Measurements from ENCODE around the gene CRYZL1.

The CRYZL1 gene

DNA sequence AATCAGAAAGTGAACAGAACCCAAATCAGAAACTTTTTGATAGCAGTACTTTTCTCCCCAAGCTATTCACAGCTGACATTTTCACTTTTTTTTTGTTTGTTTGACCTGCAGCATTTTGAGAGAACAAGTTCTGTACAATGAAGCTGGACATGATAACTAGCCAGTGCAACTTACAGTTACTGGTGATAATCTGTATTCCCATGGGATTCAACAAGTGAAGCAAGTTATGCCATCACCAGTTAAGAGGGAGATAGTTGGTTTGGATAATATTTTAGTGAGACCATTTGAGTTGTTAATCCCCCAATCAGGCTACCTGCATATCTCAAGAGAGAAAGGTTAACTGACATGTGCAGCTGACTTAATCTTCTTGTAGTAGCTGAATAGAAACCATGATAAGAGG, 80.6 kb downstream of the CRYZL1 start:
- no peak for DNase-seq (ENCODE audit: low spot score)

DNA sequence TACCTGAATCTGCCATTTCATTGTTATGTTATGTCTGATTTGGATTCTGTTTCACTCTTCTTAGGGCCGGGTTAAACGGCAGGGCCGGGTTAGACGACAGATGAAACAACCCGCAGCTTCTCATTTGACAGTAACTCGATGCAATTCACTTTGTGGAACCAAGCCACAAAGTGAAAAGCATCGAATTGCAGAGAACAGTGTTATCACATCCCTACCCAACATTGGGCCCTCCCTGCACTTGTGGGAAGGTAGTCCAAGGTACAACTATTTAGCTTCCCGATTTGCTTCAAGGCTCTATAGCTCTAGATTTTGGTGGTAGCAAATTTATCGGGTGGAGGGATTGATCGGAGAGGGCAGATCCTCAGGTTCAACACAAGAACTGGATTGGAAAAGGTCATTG, 81.7 kb downstream of the CRYZL1 start:
- DNase-seq (ENCODE audit: low spot score) = no peak

DNA sequence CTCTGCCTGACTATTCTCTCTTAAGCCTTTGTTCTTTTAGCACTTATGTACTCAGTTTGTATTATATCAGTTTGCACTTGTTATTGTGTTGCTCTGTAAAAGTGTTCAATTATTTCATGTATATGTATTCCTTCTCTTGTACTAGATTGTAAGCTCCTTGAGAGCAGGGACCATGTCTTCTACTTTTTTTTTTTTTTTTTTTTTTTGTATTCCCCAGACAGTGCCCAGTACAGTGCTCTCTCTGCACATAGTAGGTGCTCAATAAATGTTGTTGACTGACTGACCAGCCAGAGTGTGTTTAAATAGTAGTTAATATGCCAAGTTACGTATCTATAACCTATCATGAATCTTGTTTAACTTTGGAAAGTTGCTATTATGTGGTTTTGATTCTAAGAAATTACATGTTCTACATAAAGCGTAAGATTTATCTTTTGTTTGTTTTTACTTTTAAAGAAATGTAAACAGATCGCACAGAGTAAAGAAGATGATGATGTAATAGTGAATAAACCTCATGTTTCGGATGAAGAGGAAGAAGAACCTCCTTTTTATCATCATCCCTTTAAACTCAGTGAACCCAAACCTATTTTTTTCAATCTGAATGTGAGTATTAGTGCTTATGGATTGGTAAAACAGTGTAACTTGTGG, 82.6 kb downstream of the CRYZL1 start:
- no peak for DNase-seq (ENCODE audit: low spot score)

DNA sequence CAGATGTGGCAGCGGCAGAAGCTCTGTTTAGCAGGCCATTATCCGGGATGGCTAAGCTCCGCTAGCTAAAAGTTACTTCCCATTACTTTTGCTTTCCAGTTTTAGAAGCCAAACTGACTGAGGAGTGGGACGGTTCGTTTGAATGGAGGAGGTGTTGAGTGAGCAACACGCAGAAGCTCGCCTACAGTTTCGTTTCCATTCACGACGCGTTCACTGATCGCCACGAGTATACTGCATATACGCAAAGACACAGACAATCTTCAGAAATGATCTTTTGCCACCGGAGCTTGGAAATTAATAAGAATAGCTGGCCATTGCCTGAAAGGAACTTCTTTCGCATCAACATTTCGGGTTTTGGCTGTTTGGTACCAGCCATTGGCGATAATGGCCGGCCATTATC, 84.1 kb downstream of the CRYZL1 start:
- no peak for DNase-seq (ENCODE audit: low spot score)

DNA sequence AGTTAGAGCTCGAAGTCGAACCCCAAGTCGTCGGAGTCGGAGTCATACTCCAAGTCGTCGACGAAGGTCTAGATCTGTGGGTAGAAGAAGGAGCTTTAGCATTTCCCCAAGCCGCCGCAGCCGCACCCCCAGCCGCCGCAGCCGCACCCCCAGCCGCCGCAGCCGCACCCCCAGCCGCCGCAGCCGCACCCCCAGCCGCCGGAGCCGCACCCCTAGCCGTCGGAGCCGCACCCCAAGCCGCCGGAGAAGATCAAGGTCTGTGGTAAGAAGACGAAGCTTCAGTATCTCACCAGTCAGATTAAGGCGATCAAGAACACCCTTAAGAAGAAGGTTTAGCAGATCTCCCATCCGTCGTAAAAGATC, 86.6 kb downstream of the CRYZL1 start:
- DNase-seq (ENCODE audit: low spot score) = no peak

DNA sequence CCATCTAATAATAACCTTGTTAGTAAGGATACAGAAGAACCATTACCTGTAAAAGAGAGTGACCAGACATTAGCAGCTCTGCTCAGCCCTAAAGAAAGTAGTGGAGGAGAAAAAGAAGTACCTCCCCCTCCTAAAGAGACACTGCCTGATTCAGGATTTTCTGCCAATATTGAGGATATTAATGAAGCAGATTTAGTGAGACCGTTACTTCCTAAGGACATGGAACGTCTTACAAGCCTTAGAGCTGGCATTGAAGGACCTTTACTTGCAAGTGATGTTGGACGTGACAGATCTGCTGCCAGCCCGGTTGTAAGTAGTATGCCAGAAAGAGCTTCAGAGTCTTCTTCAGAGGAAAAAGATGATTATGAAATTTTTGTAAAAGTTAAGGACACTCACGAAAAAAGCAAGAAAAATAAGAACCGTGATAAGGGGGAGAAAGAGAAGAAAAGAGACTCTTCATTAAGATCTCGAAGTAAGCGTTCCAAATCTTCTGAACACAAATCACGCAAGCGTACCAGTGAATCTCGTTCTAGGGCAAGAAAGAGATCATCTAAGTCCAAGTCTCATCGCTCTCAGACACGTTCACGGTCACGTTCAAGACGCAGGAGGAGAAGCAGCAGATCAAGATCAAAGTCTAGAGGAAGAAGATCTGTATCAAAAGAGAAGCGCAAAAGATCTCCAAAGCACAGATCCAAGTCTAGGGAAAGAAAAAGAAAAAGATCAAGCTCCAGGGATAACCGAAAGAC, 87.1 kb downstream of the CRYZL1 start:
- no peak for DNase-seq (ENCODE audit: low spot score)

DNA sequence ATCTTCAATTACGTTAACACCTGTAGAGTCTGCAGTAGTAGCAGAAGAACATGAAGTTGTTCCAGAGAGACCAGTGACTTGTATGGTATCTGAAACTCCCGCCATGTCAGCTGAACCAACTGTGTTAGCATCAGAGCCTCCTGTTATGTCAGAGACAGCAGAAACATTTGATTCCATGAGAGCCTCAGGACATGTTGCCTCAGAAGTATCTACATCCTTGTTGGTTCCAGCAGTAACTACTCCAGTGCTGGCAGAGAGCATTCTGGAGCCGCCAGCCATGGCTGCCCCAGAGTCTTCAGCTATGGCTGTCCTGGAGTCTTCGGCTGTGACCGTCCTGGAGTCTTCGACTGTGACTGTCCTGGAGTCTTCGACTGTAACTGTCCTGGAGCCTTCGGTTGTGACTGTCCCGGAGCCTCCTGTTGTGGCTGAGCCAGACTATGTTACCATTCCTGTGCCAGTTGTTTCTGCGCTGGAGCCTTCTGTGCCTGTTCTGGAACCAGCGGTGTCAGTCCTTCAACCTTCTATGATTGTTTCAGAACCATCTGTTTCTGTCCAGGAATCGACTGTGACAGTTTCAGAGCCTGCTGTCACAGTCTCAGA, 88.4 kb downstream of the CRYZL1 start:
- no peak for DNase-seq (ENCODE audit: low spot score)

DNA sequence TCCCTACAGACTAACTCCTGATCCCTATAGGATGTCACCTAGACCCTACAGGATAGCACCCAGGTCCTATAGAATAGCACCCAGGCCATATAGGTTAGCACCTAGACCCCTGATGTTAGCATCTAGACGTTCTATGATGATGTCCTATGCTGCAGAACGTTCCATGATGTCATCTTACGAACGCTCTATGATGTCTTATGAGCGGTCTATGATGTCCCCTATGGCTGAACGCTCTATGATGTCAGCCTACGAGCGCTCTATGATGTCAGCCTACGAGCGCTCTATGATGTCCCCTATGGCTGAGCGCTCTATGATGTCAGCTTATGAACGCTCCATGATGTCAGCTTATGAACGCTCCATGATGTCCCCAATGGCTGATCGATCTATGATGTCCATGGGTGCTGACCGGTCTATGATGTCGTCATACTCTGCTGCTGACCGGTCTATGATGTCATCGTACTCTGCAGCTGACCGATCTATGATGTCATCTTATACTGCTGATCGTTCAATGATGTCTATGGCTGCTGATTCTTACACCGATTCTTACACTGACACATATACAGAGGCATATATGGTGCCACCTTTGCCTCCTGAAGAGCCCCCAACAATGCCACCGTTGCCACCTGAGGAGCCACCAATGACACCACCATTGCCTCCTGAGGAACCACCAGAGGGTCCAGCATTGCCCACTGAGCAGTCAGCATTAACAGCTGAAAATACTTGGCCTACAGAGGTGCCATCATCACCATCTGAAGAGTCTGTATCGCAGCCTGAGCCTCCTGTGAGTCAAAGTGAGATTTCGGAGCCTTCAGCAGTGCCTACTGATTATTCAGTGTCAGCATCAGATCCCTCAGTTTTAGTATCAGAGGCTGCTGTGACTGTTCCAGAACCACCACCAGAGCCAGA, 89.2 kb downstream of the CRYZL1 start:
- no peak for DNase-seq (ENCODE audit: low spot score)

DNA sequence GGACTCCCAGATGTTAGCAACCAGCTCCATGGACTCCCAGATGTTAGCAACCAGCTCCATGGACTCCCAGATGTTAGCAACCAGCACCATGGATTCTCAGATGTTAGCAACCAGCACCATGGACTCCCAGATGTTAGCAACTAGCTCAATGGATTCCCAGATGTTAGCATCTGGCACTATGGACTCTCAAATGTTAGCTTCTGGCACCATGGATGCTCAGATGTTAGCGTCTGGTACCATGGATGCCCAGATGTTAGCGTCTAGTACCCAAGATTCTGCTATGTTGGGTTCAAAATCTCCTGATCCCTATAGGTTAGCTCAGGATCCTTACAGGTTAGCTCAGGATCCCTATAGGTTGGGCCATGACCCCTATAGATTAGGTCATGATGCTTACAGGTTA, 89.9 kb downstream of the CRYZL1 start:
- DNase-seq (ENCODE audit: low spot score) = no peak

DNA sequence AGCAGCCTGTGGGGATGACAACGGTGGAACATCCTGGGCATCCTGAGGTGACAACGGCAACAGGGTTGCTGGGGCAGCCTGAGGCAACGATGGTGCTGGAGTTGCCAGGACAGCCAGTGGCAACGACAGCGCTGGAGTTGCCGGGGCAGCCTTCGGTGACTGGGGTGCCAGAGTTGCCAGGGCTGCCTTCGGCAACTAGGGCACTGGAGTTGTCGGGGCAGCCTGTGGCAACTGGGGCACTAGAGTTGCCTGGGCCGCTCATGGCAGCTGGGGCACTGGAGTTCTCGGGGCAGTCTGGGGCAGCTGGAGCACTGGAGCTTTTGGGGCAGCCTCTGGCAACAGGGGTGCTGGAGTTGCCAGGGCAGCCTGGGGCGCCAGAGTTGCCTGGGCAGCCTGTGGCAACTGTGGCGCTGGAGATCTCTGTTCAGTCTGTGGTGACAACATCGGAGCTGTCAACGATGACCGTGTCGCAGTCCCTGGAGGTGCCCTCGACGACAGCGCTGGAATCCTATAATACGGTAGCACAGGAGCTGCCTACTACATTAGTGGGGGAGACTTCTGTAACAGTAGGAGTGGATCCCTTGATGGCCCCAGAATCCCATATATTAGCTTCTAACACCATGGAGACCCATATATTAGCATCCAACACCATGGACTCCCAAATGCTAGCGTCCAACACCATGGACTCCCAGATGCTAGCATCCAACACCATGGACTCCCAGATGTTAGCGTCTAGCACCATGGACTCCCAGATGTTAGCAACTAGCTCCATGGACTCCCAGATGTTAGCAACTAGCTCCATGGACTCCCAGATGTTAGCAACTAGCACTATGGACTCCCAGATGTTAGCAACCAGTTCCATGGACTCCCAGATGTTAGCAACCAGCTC, 90.5 kb downstream of the CRYZL1 start:
- DNase-seq (ENCODE audit: low spot score) = no peak

DNA sequence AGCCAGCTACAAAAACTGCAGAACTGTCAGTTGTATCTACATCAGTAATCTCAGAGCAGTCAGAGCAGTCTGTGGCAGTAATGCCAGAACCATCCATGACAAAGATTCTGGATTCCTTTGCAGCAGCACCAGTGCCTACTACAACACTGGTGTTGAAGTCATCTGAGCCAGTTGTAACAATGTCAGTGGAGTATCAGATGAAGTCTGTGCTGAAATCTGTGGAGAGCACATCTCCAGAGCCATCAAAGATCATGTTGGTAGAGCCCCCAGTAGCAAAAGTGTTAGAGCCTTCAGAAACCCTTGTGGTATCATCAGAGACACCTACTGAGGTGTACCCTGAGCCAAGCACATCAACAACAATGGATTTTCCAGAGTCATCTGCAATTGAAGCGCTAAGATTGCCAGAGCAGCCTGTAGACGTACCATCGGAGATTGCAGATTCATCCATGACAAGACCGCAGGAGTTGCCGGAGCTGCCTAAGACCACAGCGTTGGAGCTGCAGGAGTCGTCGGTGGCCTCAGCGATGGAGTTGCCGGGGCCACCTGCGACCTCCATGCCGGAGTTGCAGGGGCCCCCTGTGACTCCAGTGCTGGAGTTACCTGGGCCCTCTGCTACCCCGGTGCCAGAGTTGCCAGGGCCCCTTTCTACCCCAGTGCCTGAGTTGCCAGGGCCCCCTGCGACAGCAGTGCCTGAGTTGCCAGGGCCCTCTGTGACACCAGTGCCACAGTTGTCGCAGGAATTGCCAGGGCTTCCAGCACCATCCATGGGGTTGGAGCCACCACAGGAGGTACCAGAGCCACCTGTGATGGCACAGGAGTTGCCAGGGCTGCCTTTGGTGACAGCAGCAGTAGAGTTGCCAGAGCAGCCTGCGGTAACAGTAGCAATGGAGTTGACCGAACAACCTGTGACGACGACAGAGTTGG, 91.4 kb downstream of the CRYZL1 start:
- no peak for DNase-seq (ENCODE audit: low spot score)

DNA sequence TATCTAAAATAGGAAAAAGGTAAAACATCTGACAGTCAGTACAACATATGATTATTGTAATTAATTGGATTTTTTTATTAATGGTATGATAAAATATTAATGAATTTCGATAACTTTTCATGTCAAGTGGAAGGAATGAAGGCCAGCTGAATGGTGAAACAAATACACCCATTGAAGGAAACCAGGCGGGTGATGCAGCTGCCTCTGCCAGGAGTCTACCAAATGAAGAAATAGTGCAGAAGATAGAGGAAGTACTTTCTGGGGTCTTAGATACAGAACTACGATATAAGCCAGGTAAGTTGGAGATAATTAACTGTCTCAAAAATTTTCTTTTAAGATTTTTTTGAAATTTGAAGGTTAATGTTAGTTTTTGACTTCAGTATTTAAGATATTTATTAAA, 95.5 kb downstream of the CRYZL1 start:
- no peak for DNase-seq (ENCODE audit: low spot score)

DNA sequence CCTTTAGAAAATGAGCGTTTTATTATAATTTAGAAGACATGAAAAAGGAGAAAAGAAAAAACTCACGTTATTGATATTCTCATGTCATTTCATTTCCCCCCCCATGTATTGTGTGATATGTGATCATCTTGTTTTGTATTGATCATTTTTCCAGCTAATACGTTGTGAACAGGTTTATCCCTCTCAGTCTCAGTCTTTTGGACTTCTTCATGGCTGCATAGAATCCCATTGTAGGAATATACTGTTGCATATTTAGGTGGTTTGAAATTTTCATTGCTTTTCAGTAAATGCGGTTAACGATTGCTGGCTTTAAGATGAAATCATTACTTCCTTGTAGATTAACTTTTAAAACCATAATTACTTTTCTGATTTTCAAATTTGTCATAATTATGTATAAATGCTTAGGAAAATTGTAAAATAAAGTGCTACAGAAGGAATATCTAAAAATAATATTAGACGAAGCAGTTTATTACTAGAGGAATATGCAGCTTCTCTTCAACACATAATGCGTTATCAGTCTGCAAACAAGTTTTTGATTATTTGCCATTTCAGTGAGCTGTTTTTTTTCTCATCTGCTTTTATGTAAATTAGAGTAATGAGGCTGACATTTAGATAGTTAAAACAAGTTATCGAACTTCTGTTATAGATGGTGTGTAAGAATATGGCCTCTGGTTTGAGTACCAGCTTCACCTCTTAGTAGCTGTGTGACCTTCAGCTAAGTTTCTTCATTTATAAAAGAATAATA, 96.9 kb downstream of the CRYZL1 start:
- no peak for DNase-seq (ENCODE audit: low spot score)

DNA sequence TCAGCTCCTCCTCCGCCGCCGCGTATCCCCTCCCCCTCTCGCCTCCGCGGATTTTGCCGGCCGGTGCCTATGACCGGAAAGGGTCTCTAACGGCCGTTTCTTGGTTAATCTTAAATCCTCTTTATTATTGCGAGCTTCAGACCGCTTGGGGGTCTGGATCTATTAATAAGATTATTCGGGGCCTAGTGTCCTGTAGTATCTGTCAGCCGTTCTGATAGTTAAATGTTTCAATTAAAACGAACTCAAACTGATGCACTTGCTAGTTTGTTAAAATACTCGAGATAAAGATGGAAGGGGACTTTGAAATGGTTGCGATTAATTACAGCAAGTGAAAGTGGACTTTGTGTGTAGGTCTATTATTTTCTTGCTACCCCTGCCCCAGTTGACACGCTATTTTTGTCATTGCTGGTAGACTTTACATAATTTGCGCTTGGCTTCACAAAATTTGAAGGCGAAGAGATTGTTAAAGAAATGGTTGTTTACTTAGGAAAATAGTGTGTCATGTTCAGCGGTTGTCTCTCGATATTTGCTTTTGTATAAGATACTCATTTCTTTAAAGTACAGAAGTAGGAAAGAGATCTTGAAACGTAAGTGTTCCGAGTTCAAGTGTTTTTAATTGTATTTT, 97.9 kb downstream of the CRYZL1 start:
- no peak for DNase-seq (ENCODE audit: low spot score)

DNA sequence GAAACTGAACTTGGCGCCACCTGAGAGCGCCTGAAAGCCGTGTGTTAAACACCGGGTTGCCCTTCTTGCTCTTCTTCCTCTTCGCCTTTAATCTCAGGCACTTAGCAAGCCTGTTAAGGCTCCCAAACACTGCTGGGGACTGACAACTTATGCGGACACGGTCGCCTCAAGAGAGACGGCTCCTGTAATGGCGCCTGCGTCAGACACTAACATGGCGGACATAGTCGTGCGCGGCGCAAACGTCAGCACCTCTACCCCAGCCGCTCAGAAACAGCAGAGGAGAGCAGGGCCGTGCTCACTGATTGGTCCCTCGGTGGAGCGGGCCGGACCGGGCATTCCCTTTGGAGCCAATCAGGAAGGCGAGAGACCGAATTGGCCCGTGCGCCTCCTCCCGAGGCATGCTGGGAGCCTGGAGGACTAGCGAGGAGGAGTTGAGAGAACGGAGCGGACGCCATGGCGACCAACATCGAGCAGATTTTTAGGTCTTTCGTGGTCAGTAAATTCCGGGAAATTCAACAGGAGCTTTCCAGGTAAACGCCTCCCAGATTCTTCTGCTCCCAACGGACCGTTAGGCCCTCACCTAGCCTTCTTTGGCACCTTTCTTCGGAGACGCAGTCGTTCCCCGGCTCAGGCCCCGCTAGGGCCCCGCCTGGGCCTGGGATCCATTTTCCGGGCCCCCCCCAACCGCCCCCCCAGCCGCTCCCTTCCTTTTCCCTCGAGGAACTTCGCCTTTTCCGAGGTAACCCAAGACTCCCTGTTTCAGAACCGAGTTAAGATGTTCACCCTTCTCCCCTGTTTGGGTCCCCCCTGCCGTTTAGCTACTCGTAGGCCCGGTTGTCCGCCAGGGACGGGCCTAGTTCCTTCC, 98.7 kb downstream of the CRYZL1 start, which contains the start of gene SON:
Gene SON (plus strand): TSS at position 399 of the 865 bp plus-strand sequence. CDS start 55 bp downstream, at position 454.
- peak; percentile 87 for DNase-seq (ENCODE audit: low spot score)

DNA sequence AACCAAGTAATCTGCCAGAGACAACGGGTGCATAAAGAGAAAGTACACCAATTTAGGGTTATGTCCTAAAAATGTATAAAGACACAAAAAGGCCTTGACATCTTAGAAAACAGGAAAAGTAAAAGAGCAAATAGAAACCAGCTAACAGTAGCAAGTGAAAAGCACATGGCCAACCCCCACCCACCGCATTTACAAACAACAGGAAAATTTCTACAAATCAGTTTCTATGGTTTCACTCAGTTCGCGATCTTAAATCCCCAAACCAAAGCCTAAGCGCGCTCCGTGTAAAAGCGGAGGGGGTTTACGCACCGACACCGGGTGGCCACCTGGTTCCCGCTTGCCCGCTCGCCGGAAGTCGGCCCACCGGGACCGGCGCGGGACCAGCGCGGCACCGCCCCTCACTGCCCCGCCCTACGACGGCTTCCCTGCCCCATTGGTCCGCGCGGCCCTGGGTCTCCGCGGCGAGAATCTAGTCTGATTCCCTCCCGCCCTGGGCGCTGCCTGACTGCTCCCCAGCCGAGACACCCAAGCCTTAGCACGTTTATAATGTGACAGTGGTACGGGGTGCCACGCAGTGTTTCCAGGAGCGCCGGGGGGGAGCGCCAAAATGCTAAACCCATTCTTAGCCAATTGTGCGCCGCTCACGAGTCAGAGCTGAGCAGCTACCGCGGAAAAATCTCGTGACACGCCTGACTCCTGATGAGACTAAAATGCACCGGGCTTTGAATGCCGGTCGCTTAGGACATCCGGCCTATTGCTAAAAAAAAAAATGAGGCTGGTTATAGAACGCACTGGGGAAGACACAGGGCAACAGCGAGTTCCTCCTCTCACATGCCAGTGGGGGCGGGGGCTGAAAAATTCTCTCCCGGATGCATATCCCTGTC, 99.5 kb downstream of the CRYZL1 start, which contains the start of gene GART:
Gene GART (minus strand): TSS at position 362 of the 884 bp plus-strand sequence. CDS start 2,802 bp downstream, outside the sequence.
- peak; percentile 40 for DNase-seq (ENCODE audit: low spot score)

Measured in COLO829 (cell line).